Medulla oblongata (tissue), 1 donor: Measurements from ENCODE around the gene ADK.
"Not testable (repeated sequence)": the region's sequence is repeated elsewhere in the genome, so short reads cannot be mapped to it uniquely, and the experiment has no call there.

Source experiments
- DNase-seq: peaks from one replicate; pipeline ENCODE4 v3.0.0-alpha.2; 2015; ENCODE audit errors: extremely low spot score

Gene ADK

GRCh38 chr10:74179111-74179710, 28.2 kb downstream of the ADK start:
- DNase-seq = no peak

- no peak for DNase-seq
These were observed 35.7 kb downstream of the ADK start for GRCh38 chr10:74186678-74187077.

GRCh38 chr10:74187237-74187636, 36.2 kb downstream of the ADK start:
- DNase-seq = no peak

GRCh38 chr10:74188617-74189016, 37.6 kb downstream of the ADK start:
- not testable (repeated sequence) for DNase-seq

GRCh38 chr10:74189999-74190421, 39.0 kb downstream of the ADK start:
- peak; percentile 58 for DNase-seq

GRCh38 chr10:74190494-74190893, 39.5 kb downstream of the ADK start:
- no peak for DNase-seq

- DNase-seq = no peak
These were observed 43.5 kb downstream of the ADK start for GRCh38 chr10:74194545-74194944.

GRCh38 chr10:74194999-74195398, 44.0 kb downstream of the ADK start:
- DNase-seq = no peak

GRCh38 chr10:74199315-74199714, 48.3 kb downstream of the ADK start:
- DNase-seq = no peak

GRCh38 chr10:74202356-74202755, 51.3 kb downstream of the ADK start:
- no peak for DNase-seq

- no peak for DNase-seq
These were observed 55.7 kb downstream of the ADK start for GRCh38 chr10:74206746-74207145.

- DNase-seq = no peak
These were observed 56.9 kb downstream of the ADK start for GRCh38 chr10:74207691-74208480.

- no peak for DNase-seq
These were observed 58.0 kb downstream of the ADK start for GRCh38 chr10:74208997-74209396.

GRCh38 chr10:74213019-74213418, 62.0 kb downstream of the ADK start:
- no peak for DNase-seq

- DNase-seq = no peak
These were observed 62.6 kb downstream of the ADK start for GRCh38 chr10:74213571-74214162.

GRCh38 chr10:74217110-74217509, 66.1 kb downstream of the ADK start:
- not testable (repeated sequence) for DNase-seq

GRCh38 chr10:74222467-74222866, 71.4 kb downstream of the ADK start:
- DNase-seq = not testable (repeated sequence)

GRCh38 chr10:74223755-74224529, 72.9 kb downstream of the ADK start:
- DNase-seq = no peak

GRCh38 chr10:74227697-74228424, 76.8 kb downstream of the ADK start:
- DNase-seq = peak; percentile 43

- DNase-seq = no peak
These were observed 80.4 kb downstream of the ADK start for GRCh38 chr10:74231375-74231774.

- DNase-seq = no peak
These were observed 82.3 kb downstream of the ADK start for GRCh38 chr10:74233281-74233680.

GRCh38 chr10:74234569-74234968, 83.5 kb downstream of the ADK start:
- DNase-seq = no peak
